OCI-LY7 (cell line): ENCODE data around the gene DNAJC8. TPM values are rescaled to one million over a fixed set of nuclear protein-coding genes. Genes with fewer than 3 reads are reported as not detected.

ENCODE experiments used
- BruUV-seq: library from RNA; stranded (reverse); fragments of 400-500 nt; replicated peaks from 2 replicates; lab custom pipeline; 2021; lab: Mats Ljungman, UMichigan
- CTCF ChIA-PET: fragments of 300-600 bp; sonication (Branson Sonifier 250); formaldehyde crosslinking; loops from one replicate; lab custom pipeline; 2022; ENCODE audit warnings: antibody characterized with exemption; ENCODE audit not compliant: unreplicated experiment; lab: Charles Lee
- POLR2A ChIA-PET: fragments of 300-600 bp; sonication (Branson Sonifier 250); formaldehyde crosslinking; loops from one replicate; lab custom pipeline; 2022; ENCODE audit warnings: antibody characterized with exemption; lab: Charles Lee
- DNase-seq: peaks from one replicate; pipeline ENCODE4 v3.0.0-alpha.2; 2015; ENCODE audit warnings: low spot score
- H2AFZ ChIP-seq: fragments of 200-600 bp; sonication (generic), shearing (Covaris generic); 2 replicates; pipeline ENCODE4 v1.6.1; 2014; ENCODE audit warnings: mild to moderate bottlenecking, antibody characterized with exemption, low read length, moderate library complexity
- H3K27ac ChIP-seq: fragments of 200-600 bp; sonication (generic); 2 replicates; pipeline ENCODE4 v1.5.1; 2014; ENCODE audit warnings: mixed run types, low read depth, mild to moderate bottlenecking, moderate library complexity, low read length, inconsistent platforms; ENCODE audit not compliant: poor library complexity, severe bottlenecking
- H3K36me3 ChIP-seq: fragments of 200-600 bp; sonication (generic); 2 replicates; pipeline ENCODE4 v1.6.1; 2014; ENCODE audit warnings: mild to moderate bottlenecking, antibody characterized with exemption, low read length, moderate library complexity, mixed read lengths; ENCODE audit not compliant: insufficient read depth
- H3K4me1 ChIP-seq: fragments of 200-600 bp; sonication (generic); 2 replicates; pipeline ENCODE4 v1.5.1; 2014; ENCODE audit warnings: mild to moderate bottlenecking, low read length; ENCODE audit not compliant: insufficient read depth, poor library complexity, severe bottlenecking
- H3K4me2 ChIP-seq: fragments of 200-600 bp; sonication (generic); 2 replicates; pipeline ENCODE4 v1.6.1; 2014; ENCODE audit warnings: mild to moderate bottlenecking, low read length
- H3K4me3 ChIP-seq: fragments of 200-600 bp; sonication (generic); 2 replicates; pipeline ENCODE4 v1.5.1; 2014; ENCODE audit warnings: mild to moderate bottlenecking, low read depth, low read length; ENCODE audit not compliant: poor library complexity, severe bottlenecking
- H3K79me2 ChIP-seq: fragments of 200-600 bp; sonication (generic); 2 replicates; pipeline ENCODE4 v1.6.1; 2016; ENCODE audit warnings: low read depth, mild to moderate bottlenecking, low read length, moderate library complexity, mixed read lengths; ENCODE audit not compliant: insufficient read depth
- H3K9me2 ChIP-seq: fragments of 200-600 bp; sonication (generic); 2 replicates; pipeline ENCODE4 v1.6.1; 2016; ENCODE audit warnings: mild to moderate bottlenecking, low read length, mixed read lengths; ENCODE audit not compliant: insufficient read depth
- H3K9me3 ChIP-seq: fragments of 200-600 bp; sonication (generic); 2 replicates; pipeline ENCODE4 v1.6.1; 2014; ENCODE audit warnings: mild to moderate bottlenecking, mixed run types, low read length, mixed read lengths
- H4K20me1 ChIP-seq: fragments of 200-600 bp; sonication (generic); 2 replicates; pipeline ENCODE4 v1.6.1; 2014; ENCODE audit warnings: mild to moderate bottlenecking, antibody characterized with exemption, low read length, moderate library complexity, mixed read lengths; ENCODE audit not compliant: insufficient read depth
- CTCF ChIP-seq: fragments of 200-600 bp; sonication (generic); conservative IDR thresholded peaks from 2 replicates; pipeline ENCODE4 v1.5.1; 2014; ENCODE audit warnings: mild to moderate bottlenecking, antibody characterized with exemption, low read length, moderate library complexity, mixed read lengths
- EZH2phosphoT487 ChIP-seq: fragments of 200-600 bp; sonication (generic); IDR thresholded peaks from 2 replicates; pipeline ENCODE4 v1.6.1; 2018; ENCODE audit warnings: low read depth, borderline replicate concordance, mild to moderate bottlenecking, mixed run types, antibody characterized with exemption, low read length, moderate library complexity, mixed read lengths
- intact Hi-C: fragments of 100-400 bp; cut with micrococcal nuclease; formaldehyde crosslinking; loops from one replicate; pipeline ENCODE4 v1.10.0; 2022; ENCODE audit not compliant: unreplicated experiment
- total RNA-seq, 2 experiments: library from RNA; depleted of rRNA in 1 of 2; stranded (reverse); fragments of >200 nt in 1 of 2; shearing (Covaris generic) in 1 of 2; gene quantifications; 2 replicates each; pipeline ENCODE4 v1.2.3, GENCODE V29; 2014 to 2022

The DNAJC8 gene
- total RNA-seq, 2 experiments from 2014 or later, result 71.1 to 121 TPM

- H3K27ac ChIP-seq, result no peak overlapping the region
- no peaks in the 10 kb centered on the region for H4K20me1 ChIP-seq
- H3K9me2 ChIP-seq, result no peaks in the 10 kb centered on the region
- H3K4me1 ChIP-seq, result no peaks in the 10 kb centered on the region
- DNase-seq, result no peak
- intact Hi-C loops, result no loop called here
- peaks cover 44% of the 10 kb centered on the region for H3K36me3 ChIP-seq
- no peak overlapping the region for H3K4me2 ChIP-seq
- CTCF ChIA-PET, result no interaction called here
- TF ChIP-seq CTCF, result no peak
- no peak for TF ChIP-seq EZH2phosphoT487
- no peaks in the 10 kb centered on the region for H3K79me2 ChIP-seq
- H3K4me3 ChIP-seq, result no peak overlapping the region
- H3K9me3 ChIP-seq, result no peaks in the 10 kb centered on the region
- no TSS peak for BruUV-seq
- no peak overlapping the region for H2AFZ ChIP-seq
- POLR2A ChIA-PET, result no interaction called here
Observed at GRCh38 chr1:28280977-28281381, 48.1 kb upstream of the DNAJC8 start.

- no peaks in the 10 kb centered on the region for H3K9me2 ChIP-seq
- intact Hi-C loops, result no loop called here
- no TSS peak for BruUV-seq
- H4K20me1 ChIP-seq, result no peaks in the 10 kb centered on the region
- no peak overlapping the region for H3K4me3 ChIP-seq
- no peaks in the 10 kb centered on the region for H3K9me3 ChIP-seq
- ChIA-PET CTCF (no interaction called here), POLR2A (no interaction called here)
- H3K4me2 ChIP-seq, result no peak overlapping the region
- no peak overlapping the region for H2AFZ ChIP-seq
- H3K79me2 ChIP-seq, result no peaks in the 10 kb centered on the region
- no peaks in the 10 kb centered on the region for H3K4me1 ChIP-seq
- no peak overlapping the region for H3K27ac ChIP-seq
- DNase-seq, result no peak
- TF ChIP-seq EZH2phosphoT487 (no peak), CTCF (no peak)
- peaks cover 44% of the 10 kb centered on the region for H3K36me3 ChIP-seq
Observed at GRCh38 chr1:28280501-28280900, 47.7 kb upstream of the DNAJC8 start.

GRCh38 chr1:28279721-28280120, 46.9 kb upstream of the DNAJC8 start:
- no peak for TF ChIP-seq CTCF
- POLR2A ChIA-PET, result no interaction called here

More at GRCh38 chr1:28279721-28280120, 46.9 kb upstream of the DNAJC8 start:
- Histone ChIP-seq H3K27ac (no peak overlapping the region), H3K79me2 (no peaks in the 10 kb centered on the region), H3K36me3 (peaks cover 49% of the 10 kb centered on the region), H3K9me3 (no peaks in the 10 kb centered on the region), H3K4me2 (no peak overlapping the region), H3K4me3 (no peak overlapping the region), H3K4me1 (no peaks in the 10 kb centered on the region), H2AFZ (no peak overlapping the region), H3K9me2 (no peaks in the 10 kb centered on the region), H4K20me1 (no peaks in the 10 kb centered on the region)
- intact Hi-C loops, result no loop called here
- CTCF ChIA-PET, result no interaction called here
- DNase-seq, result no peak
- no TSS peak for BruUV-seq
